Astrocyte (in vitro differentiated cells and primary cell): ENCODE measurements around the gene DLL1.

Experiments
- EZH2 ChIP-seq: IDR thresholded peaks from 2 replicates; pipeline ENCODE4 v1.6.1; 2012; ENCODE audit warnings: mild to moderate bottlenecking, low read length, inconsistent platforms; ENCODE audit not compliant: insufficient read depth
- TF ChIP-seq, protein P1 (sequence below): IDR thresholded peaks from 2 replicates; pipeline ENCODE4 v1.5.1; 2011; ENCODE audit warnings: low read depth, mild to moderate bottlenecking, inconsistent platforms, low read length, moderate library complexity; ENCODE audit not compliant: insufficient read depth

GRCh38 chr6:170258407-170258806 is 32.5 kb downstream of the DLL1 start:
- no peak for TF ChIP-seq EZH2
- TF ChIP-seq, protein P1, sequence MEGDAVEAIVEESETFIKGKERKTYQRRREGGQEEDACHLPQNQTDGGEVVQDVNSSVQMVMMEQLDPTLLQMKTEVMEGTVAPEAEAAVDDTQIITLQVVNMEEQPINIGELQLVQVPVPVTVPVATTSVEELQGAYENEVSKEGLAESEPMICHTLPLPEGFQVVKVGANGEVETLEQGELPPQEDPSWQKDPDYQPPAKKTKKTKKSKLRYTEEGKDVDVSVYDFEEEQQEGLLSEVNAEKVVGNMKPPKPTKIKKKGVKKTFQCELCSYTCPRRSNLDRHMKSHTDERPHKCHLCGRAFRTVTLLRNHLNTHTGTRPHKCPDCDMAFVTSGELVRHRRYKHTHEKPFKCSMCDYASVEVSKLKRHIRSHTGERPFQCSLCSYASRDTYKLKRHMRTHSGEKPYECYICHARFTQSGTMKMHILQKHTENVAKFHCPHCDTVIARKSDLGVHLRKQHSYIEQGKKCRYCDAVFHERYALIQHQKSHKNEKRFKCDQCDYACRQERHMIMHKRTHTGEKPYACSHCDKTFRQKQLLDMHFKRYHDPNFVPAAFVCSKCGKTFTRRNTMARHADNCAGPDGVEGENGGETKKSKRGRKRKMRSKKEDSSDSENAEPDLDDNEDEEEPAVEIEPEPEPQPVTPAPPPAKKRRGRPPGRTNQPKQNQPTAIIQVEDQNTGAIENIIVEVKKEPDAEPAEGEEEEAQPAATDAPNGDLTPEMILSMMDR: no peak
